ENCODE data around the gene PRND. TPM values are rescaled to one million over a fixed set of nuclear protein-coding genes. Genes with fewer than 3 reads are reported as not detected.

Gene PRND
- total RNA-seq (2021) (not detected in 2 replicates), Bru-seq, nascent RNA (percentile 6 among the genes with signal in this experiment), BruChase-seq, experiment 1, labeled RNA remaining after a 2-hour chase (percentile 24 among the genes with signal in this experiment), BruChase-seq, experiment 2, labeled RNA remaining after a 6-hour chase (percentile 41 among the genes with signal in this experiment)
- long read RNA-seq = 0 reads

- Histone ChIP-seq H3K4me3 (no peak within 1 kb of the TSS; the same call in 1 of the 2 replicates), H3K4me1 (replicated peaks; ENCODE audit: insufficient read depth) (peaks cover 11% of the 10 kb centered on the region), H4K20me1 (ENCODE audit: insufficient read depth) (no peaks in the 10 kb centered on the region), H3K9me3 (ENCODE audit: insufficient read depth, low read depth) (no peaks in the 10 kb centered on the region), H3K27ac (no peak within 1 kb of the TSS), H3F3A (ENCODE audit: insufficient read depth, low read depth) (no peaks in the 10 kb centered on the region), H3K79me2 (ENCODE audit: low read depth) (no peaks in the 10 kb centered on the region), H3K9me2 (ENCODE audit: insufficient read depth) (no peaks in the 10 kb centered on the region), H3K4me2 (peak within 1 kb of the TSS; percentile 56), H3K27me3 (ENCODE audit: insufficient read depth, low read depth) (no peaks in the 10 kb centered on the region), H3K36me3 (ENCODE audit: low read depth) (no peaks in the 10 kb centered on the region), H2AFZ (no peak within 1 kb of the TSS)
- intact Hi-C loops (cut with micrococcal nuclease; ENCODE audit: unreplicated experiment) = loop anchor here (2.0 kb wide), 1 partner anchor 613 kb away; no protein-coding TSS in a partner anchor
- no peak for TF ChIP-seq CTCF (conservative IDR thresholded peaks at IDR 0.05)
- TF ChIP-seq EZH2 (IDR thresholded peaks at IDR 0.05; ENCODE audit: low read depth) = no peak
- DNase-seq = no peak
- no TSS peak for BruUV-seq (replicated peaks)
- POLR2A ChIA-PET (ENCODE audit: unreplicated experiment) = no interaction called here
- CTCF ChIA-PET = interaction anchor here (0.6 to 0.8 kb wide), 4 partner anchors 9 to 385 kb away, joined by 3 to 9 read pairs (median 4); no protein-coding TSS in a partner anchor
These were observed at the start of gene PRND for GRCh38 chr20:4721719-4722118. Gene PRND (plus strand): TSS chr20:4721909. CDS start chr20:4724552, 2,643 bp downstream.

- no peaks in the 10 kb centered on the region for H3K79me2 ChIP-seq (ENCODE audit: low read depth)
- H3K36me3 ChIP-seq (ENCODE audit: low read depth) = no peaks in the 10 kb centered on the region
- no peaks in the 10 kb centered on the region for H3F3A ChIP-seq (ENCODE audit: insufficient read depth, low read depth)
- 0 out of 2 replicates have a peak, but pooled peaks cover 3% of the 10 kb centered on the region for H3K4me1 ChIP-seq (replicated peaks; ENCODE audit: insufficient read depth)
- H3K4me3 ChIP-seq = no peak overlapping the region
- H3K4me2 ChIP-seq = no peak overlapping the region
- H3K27me3 ChIP-seq (ENCODE audit: insufficient read depth, low read depth) = no peaks in the 10 kb centered on the region
- H2AFZ ChIP-seq = no peak overlapping the region
- no TSS peak for BruUV-seq (replicated peaks)
- no peaks in the 10 kb centered on the region for H3K9me3 ChIP-seq (ENCODE audit: insufficient read depth, low read depth)
- ChIA-PET POLR2A (ENCODE audit: unreplicated experiment) (no interaction called here), CTCF (no interaction called here)
- no peaks in the 10 kb centered on the region for H3K9me2 ChIP-seq (ENCODE audit: insufficient read depth)
- TF ChIP-seq EZH2 (IDR thresholded peaks at IDR 0.05; ENCODE audit: low read depth) (no peak), CTCF (conservative IDR thresholded peaks at IDR 0.05) (no peak)
- no peak for DNase-seq
- no peak overlapping the region for H3K27ac ChIP-seq
- H4K20me1 ChIP-seq (ENCODE audit: insufficient read depth) = no peaks in the 10 kb centered on the region
- intact Hi-C loops (cut with micrococcal nuclease; ENCODE audit: unreplicated experiment) = no loop called here
These were observed 48.8 kb upstream of the PRND start for GRCh38 chr20:4672948-4673347.

GRCh38 chr20:4673371-4674001 is 48.2 kb upstream of the PRND start:
- no peak overlapping the region for H3K4me2 ChIP-seq
- 0 out of 2 replicates have a peak, but pooled peaks cover 3% of the 10 kb centered on the region for H3K4me1 ChIP-seq (replicated peaks; ENCODE audit: insufficient read depth)
- no peak overlapping the region for H2AFZ ChIP-seq
- no peaks in the 10 kb centered on the region for H3K9me2 ChIP-seq (ENCODE audit: insufficient read depth)
- no peaks in the 10 kb centered on the region for H3K36me3 ChIP-seq (ENCODE audit: low read depth)
- TF ChIP-seq EZH2 (IDR thresholded peaks at IDR 0.05; ENCODE audit: low read depth) = no peak
- no peak for TF ChIP-seq CTCF (conservative IDR thresholded peaks at IDR 0.05)
- H3K27ac ChIP-seq = no peak overlapping the region
- H3K4me3 ChIP-seq = no peak overlapping the region
- H3K9me3 ChIP-seq (ENCODE audit: insufficient read depth, low read depth) = no peaks in the 10 kb centered on the region
- CTCF ChIA-PET = no interaction called here
- H3K27me3 ChIP-seq (ENCODE audit: insufficient read depth, low read depth) = no peaks in the 10 kb centered on the region
- intact Hi-C loops (cut with micrococcal nuclease; ENCODE audit: unreplicated experiment) = no loop called here
- DNase-seq = no peak
- no peaks in the 10 kb centered on the region for H4K20me1 ChIP-seq (ENCODE audit: insufficient read depth)
- H3K79me2 ChIP-seq (ENCODE audit: low read depth) = no peaks in the 10 kb centered on the region
- H3F3A ChIP-seq (ENCODE audit: insufficient read depth, low read depth) = no peaks in the 10 kb centered on the region
- BruUV-seq (replicated peaks) = no TSS peak
- POLR2A ChIA-PET (ENCODE audit: unreplicated experiment) = no interaction called here

Measured in PC-9 (cell line).